NCI-H146 treated with DMSO at 0.1 percent for 48 hours (cell line): Measurements from ENCODE around the gene C1orf21.

Source experiments
- DNase-seq: peaks from one replicate; lab custom pipeline; 2025; ENCODE audit not compliant: unreplicated experiment; lab: John Stamatoyannopoulos, UW

C1orf21 gene

GRCh38 chr1:184385865-184386311 lies 941 bp upstream of the C1orf21 start:
- DNase-seq: peak; percentile 49

- DNase-seq: no peak
Measured at GRCh38 chr1:184387069-184387475, 243 bp downstream of the C1orf21 start.

GRCh38 chr1:184387476-184388318 lies 868 bp downstream of the C1orf21 start:
- peak; percentile 31 for DNase-seq

- DNase-seq: no peak
Measured at GRCh38 chr1:184388319-184388889, 1.6 kb downstream of the C1orf21 start.

- DNase-seq: peak; percentile 46
Measured at GRCh38 chr1:184388971-184389370, 2.1 kb downstream of the C1orf21 start.

- no peak for DNase-seq
Measured at GRCh38 chr1:184389446-184389845, 2.6 kb downstream of the C1orf21 start.

GRCh38 chr1:184390889-184391288 lies 4.1 kb downstream of the C1orf21 start:
- no peak for DNase-seq

GRCh38 chr1:184392067-184392466 lies 5.2 kb downstream of the C1orf21 start:
- DNase-seq: no peak

- DNase-seq: no peak
Measured at GRCh38 chr1:184392779-184393522, 6.1 kb downstream of the C1orf21 start.

GRCh38 chr1:184393962-184394361 lies 7.1 kb downstream of the C1orf21 start:
- DNase-seq: no peak

- peak; percentile 32 for DNase-seq
Measured at GRCh38 chr1:184395370-184395769, 8.5 kb downstream of the C1orf21 start.

GRCh38 chr1:184395937-184396480 lies 9.2 kb downstream of the C1orf21 start:
- no peak for DNase-seq

- DNase-seq: no peak
Measured at GRCh38 chr1:184399192-184399847, 12.5 kb downstream of the C1orf21 start.

GRCh38 chr1:184403961-184404726 lies 17.3 kb downstream of the C1orf21 start:
- DNase-seq: no peak

- no peak for DNase-seq
Measured at GRCh38 chr1:184404727-184405027, 17.8 kb downstream of the C1orf21 start.

- no peak for DNase-seq
Measured at GRCh38 chr1:184405094-184405800, 18.4 kb downstream of the C1orf21 start.

GRCh38 chr1:184405801-184406142 lies 18.9 kb downstream of the C1orf21 start:
- DNase-seq: no peak

- DNase-seq: no peak
Measured at GRCh38 chr1:184406479-184406878, 19.6 kb downstream of the C1orf21 start.

GRCh38 chr1:184407816-184408510 lies 21.1 kb downstream of the C1orf21 start:
- DNase-seq: peak; percentile 75
